ENCODE results near the gene NKAIN2. TPM values are rescaled to one million over a fixed set of nuclear protein-coding genes. Genes with fewer than 3 reads are reported as not detected.

Gene NKAIN2
- total RNA-seq, 1 donor from 2014 or later: not detected

GRCh38 chr6:124791156-124791555 lies 987.5 kb downstream of the NKAIN2 start:
- no peak overlapping the region for H3K4me3 ChIP-seq (ENCODE audit: low read depth, low read length)
- TF ChIP-seq CTCF (IDR thresholded peaks at IDR 0.05; ENCODE audit: insufficient read depth, low read length, poor library complexity, severe bottlenecking): no peak
- H3K36me3 ChIP-seq (ENCODE audit: control insufficient read depth, insufficient read depth, low read length): no peaks in the 10 kb centered on the region
- no peak for DNase-seq (ENCODE audit: low read depth)
- H3K27me3 ChIP-seq (ENCODE audit: control insufficient read depth, insufficient read depth, low read length): no peaks in the 10 kb centered on the region

- no peak for DNase-seq (ENCODE audit: low read depth)
- H3K4me3 ChIP-seq (ENCODE audit: low read depth, low read length): no peak overlapping the region
- no peaks in the 10 kb centered on the region for H3K27me3 ChIP-seq (ENCODE audit: control insufficient read depth, insufficient read depth, low read length)
- TF ChIP-seq CTCF (IDR thresholded peaks at IDR 0.05; ENCODE audit: insufficient read depth, low read length, poor library complexity, severe bottlenecking): no peak
- H3K36me3 ChIP-seq (ENCODE audit: control insufficient read depth, insufficient read depth, low read length): no peaks in the 10 kb centered on the region
Observed at GRCh38 chr6:124792386-124792785, 988.7 kb downstream of the NKAIN2 start.

GRCh38 chr6:124793398-124793797 lies 989.7 kb downstream of the NKAIN2 start:
- Histone ChIP-seq H3K4me3 (ENCODE audit: low read depth, low read length) (no peak overlapping the region), H3K36me3 (ENCODE audit: control insufficient read depth, insufficient read depth, low read length) (no peaks in the 10 kb centered on the region), H3K27me3 (ENCODE audit: control insufficient read depth, insufficient read depth, low read length) (no peaks in the 10 kb centered on the region)
- no peak for TF ChIP-seq CTCF (IDR thresholded peaks at IDR 0.05; ENCODE audit: insufficient read depth, low read length, poor library complexity, severe bottlenecking)
- no peak for DNase-seq (ENCODE audit: low read depth)

GRCh38 chr6:124795643-124796463 lies 992.2 kb downstream of the NKAIN2 start:
- TF ChIP-seq CTCF (IDR thresholded peaks at IDR 0.05; ENCODE audit: insufficient read depth, low read length, poor library complexity, severe bottlenecking): peak; percentile 63
- H3K4me3 ChIP-seq (ENCODE audit: low read depth, low read length): no peak overlapping the region
- no peaks in the 10 kb centered on the region for H3K27me3 ChIP-seq (ENCODE audit: control insufficient read depth, insufficient read depth, low read length)
- no peak for DNase-seq (ENCODE audit: low read depth)
- H3K36me3 ChIP-seq (ENCODE audit: control insufficient read depth, insufficient read depth, low read length): no peaks in the 10 kb centered on the region

GRCh38 chr6:124796464-124796970 lies 992.9 kb downstream of the NKAIN2 start:
- no peak for DNase-seq (ENCODE audit: low read depth)
- no peaks in the 10 kb centered on the region for H3K27me3 ChIP-seq (ENCODE audit: control insufficient read depth, insufficient read depth, low read length)
- no peaks in the 10 kb centered on the region for H3K36me3 ChIP-seq (ENCODE audit: control insufficient read depth, insufficient read depth, low read length)
- no peak overlapping the region for H3K4me3 ChIP-seq (ENCODE audit: low read depth, low read length)
- TF ChIP-seq CTCF (IDR thresholded peaks at IDR 0.05; ENCODE audit: insufficient read depth, low read length, poor library complexity, severe bottlenecking): no peak

Data from kidney epithelial cell (primary cell).